PFSK-1 (cell line): ENCODE measurements around the gene LRP3. TPM values are rescaled to one million over a fixed set of nuclear protein-coding genes. Genes with fewer than 3 reads are reported as not detected.

Experiments
- FOXP2 ChIP-seq: optimal IDR thresholded peaks from 2 replicates; pipeline ENCODE3; 2011; ENCODE audit warnings: borderline replicate concordance, control low read depth, inconsistent platforms; ENCODE audit not compliant: insufficient read depth; ENCODE audit errors: extremely low read length, extremely low read depth
- POLR2AphosphoS5 ChIP-seq: IDR thresholded peaks from 2 replicates; pipeline ENCODE4 v1.6.1; 2012; ENCODE audit warnings: low read depth, mild to moderate bottlenecking, control low read depth, low read length, moderate library complexity
- SIN3A ChIP-seq: IDR thresholded peaks from 2 replicates; pipeline ENCODE4 v1.6.1; 2012; ENCODE audit warnings: mild to moderate bottlenecking, low read length, moderate library complexity, borderline replicate concordance; ENCODE audit not compliant: insufficient read depth
- TAF1 ChIP-seq: IDR thresholded peaks from 2 replicates; pipeline ENCODE4 v1.6.1; 2012; ENCODE audit warnings: low read length, control low read depth, borderline replicate concordance; ENCODE audit not compliant: insufficient read depth
- polyA plus RNA-seq: library from polyadenylated mRNA; unstranded; fragments of >200 nt; gene quantifications from one replicate; pipeline ENCODE4 v1.2.1, GENCODE V29; 2012; ENCODE audit warnings: low read depth, missing spikeins; ENCODE audit not compliant: insufficient read length
- TF ChIP-seq, protein P1 (sequence below), 2 experiments: IDR thresholded peaks; 2 replicates each; pipeline versions ENCODE4 v1.6.1 to v1.8.0; 2011 to 2012; ENCODE audit warnings: low read depth in 2 of 2, low read length in 2 of 2, control low read depth in 1 of 2, inconsistent platforms in 1 of 2, mild to moderate bottlenecking in 1 of 2, moderate library complexity in 1 of 2; ENCODE audit not compliant: insufficient read depth in 1 of 2

LRP3 gene, protein sequence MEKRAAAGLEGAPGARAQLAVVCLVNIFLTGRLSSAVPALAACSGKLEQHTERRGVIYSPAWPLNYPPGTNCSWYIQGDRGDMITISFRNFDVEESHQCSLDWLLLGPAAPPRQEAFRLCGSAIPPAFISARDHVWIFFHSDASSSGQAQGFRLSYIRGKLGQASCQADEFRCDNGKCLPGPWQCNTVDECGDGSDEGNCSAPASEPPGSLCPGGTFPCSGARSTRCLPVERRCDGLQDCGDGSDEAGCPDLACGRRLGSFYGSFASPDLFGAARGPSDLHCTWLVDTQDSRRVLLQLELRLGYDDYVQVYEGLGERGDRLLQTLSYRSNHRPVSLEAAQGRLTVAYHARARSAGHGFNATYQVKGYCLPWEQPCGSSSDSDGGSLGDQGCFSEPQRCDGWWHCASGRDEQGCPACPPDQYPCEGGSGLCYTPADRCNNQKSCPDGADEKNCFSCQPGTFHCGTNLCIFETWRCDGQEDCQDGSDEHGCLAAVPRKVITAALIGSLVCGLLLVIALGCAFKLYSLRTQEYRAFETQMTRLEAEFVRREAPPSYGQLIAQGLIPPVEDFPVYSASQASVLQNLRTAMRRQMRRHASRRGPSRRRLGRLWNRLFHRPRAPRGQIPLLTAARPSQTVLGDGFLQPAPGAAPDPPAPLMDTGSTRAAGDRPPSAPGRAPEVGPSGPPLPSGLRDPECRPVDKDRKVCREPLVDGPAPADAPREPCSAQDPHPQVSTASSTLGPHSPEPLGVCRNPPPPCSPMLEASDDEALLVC
- 39.8 TPM for polyA plus RNA-seq

DNA sequence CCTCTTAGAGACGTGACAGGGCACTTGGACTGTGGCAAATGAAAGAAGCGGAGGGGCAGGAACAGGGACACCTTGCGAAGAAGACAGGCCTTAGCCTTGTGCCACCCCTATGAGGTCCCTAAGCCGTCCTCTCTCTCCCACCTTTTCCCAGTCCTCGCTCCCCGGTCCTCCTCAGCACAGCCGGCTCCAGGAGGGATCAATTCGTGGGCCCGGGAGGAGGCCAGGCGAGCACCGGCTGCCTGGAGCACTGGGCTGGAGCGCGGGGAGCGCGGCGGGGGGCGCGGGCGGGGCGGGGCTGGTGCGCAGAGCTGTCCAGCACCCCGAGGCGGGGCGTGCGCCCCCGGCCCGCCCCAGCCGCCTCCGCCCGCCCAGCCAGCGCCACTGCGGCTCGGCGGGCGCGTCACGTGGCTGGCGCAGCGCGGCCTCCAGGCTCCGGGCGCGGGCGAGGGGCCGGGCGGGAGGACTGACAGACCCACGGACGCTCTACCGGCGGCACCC lies at the start of gene LRP3:
LRP3 (plus strand) TSS at position 466 of the 498 bp plus-strand sequence. CDS start 456 bp downstream, outside the sequence.
- TF ChIP-seq, protein P1, sequence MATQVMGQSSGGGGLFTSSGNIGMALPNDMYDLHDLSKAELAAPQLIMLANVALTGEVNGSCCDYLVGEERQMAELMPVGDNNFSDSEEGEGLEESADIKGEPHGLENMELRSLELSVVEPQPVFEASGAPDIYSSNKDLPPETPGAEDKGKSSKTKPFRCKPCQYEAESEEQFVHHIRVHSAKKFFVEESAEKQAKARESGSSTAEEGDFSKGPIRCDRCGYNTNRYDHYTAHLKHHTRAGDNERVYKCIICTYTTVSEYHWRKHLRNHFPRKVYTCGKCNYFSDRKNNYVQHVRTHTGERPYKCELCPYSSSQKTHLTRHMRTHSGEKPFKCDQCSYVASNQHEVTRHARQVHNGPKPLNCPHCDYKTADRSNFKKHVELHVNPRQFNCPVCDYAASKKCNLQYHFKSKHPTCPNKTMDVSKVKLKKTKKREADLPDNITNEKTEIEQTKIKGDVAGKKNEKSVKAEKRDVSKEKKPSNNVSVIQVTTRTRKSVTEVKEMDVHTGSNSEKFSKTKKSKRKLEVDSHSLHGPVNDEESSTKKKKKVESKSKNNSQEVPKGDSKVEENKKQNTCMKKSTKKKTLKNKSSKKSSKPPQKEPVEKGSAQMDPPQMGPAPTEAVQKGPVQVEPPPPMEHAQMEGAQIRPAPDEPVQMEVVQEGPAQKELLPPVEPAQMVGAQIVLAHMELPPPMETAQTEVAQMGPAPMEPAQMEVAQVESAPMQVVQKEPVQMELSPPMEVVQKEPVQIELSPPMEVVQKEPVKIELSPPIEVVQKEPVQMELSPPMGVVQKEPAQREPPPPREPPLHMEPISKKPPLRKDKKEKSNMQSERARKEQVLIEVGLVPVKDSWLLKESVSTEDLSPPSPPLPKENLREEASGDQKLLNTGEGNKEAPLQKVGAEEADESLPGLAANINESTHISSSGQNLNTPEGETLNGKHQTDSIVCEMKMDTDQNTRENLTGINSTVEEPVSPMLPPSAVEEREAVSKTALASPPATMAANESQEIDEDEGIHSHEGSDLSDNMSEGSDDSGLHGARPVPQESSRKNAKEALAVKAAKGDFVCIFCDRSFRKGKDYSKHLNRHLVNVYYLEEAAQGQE (IDR thresholded peaks at IDR 0.05; ENCODE audit: insufficient read depth in 1 of 2, low read depth in 2 of 2, low read length in 2 of 2), result peak; percentile 46 to 77; a peak in 2 of 4 replicates
- no peak for TF ChIP-seq SIN3A

GRCh38 chr19:33146209-33146608 lies 47.9 kb upstream of the LRP3 start:
- no peak for TF ChIP-seq TAF1
- no peak for TF ChIP-seq POLR2AphosphoS5
- TF ChIP-seq SIN3A, result no peak
- TF ChIP-seq FOXP2, result no peak
- TF ChIP-seq, protein P1 (IDR thresholded peaks at IDR 0.05; ENCODE audit: insufficient read depth in 1 of 2, low read depth in 2 of 2, low read length in 2 of 2), result no peak

- no peak for TF ChIP-seq POLR2AphosphoS5
- TF ChIP-seq SIN3A, result no peak
- TF ChIP-seq, protein P1 (IDR thresholded peaks at IDR 0.05; ENCODE audit: insufficient read depth in 1 of 2, low read depth in 2 of 2, low read length in 2 of 2), result no peak
- no peak for TF ChIP-seq TAF1
- no peak for TF ChIP-seq FOXP2
Measured at GRCh38 chr19:33147538-33147937, 46.6 kb upstream of the LRP3 start.

GRCh38 chr19:33150852-33151518 lies 43.1 kb upstream of the LRP3 start:
- TF ChIP-seq TAF1 (no peak), SIN3A (no peak), POLR2AphosphoS5 (no peak), FOXP2 (no peak)
- TF ChIP-seq, protein P1 (IDR thresholded peaks at IDR 0.05; ENCODE audit: insufficient read depth in 1 of 2, low read depth in 2 of 2, low read length in 2 of 2), result no peak
